Fibroblast of skin of right biceps (primary cell): ENCODE data around the gene PHC2.
A peak's percentile ranks its signal among the peaks of the same experiment; 100 is the strongest.

ENCODE experiments used
- DNase-seq: peaks from one replicate; pipeline ENCODE4 v3.0.0-alpha.2; 2013

Gene PHC2

DNA sequence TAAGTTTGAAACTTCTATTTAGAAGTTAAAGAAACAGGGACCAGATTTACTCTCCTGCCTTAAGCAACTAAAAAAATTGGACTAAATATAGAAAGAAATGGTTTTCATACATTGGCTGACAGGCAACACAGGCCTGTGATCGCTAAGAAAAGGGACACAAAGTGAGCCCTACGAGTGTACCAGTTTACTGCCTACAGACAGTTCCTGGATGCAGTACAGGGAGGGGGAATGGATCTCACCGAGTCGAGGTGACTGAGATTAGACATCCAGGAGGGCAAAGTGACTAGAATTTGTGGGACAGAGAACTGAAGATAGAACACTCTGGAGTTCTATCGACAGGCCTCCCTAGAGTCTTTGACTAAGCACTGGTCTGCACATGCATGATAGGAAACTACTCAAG is 16.0 kb downstream of the PHC2 start:
- no peak for DNase-seq

- DNase-seq = peak; percentile 97
Measured at GRCh38 chr1:33410091-33410701, 20.7 kb downstream of the PHC2 start.

GRCh38 chr1:33408093-33408436 is 22.8 kb downstream of the PHC2 start:
- DNase-seq = peak; percentile 45

- DNase-seq = no peak
Measured at GRCh38 chr1:33407352-33408092, 23.4 kb downstream of the PHC2 start.

DNA sequence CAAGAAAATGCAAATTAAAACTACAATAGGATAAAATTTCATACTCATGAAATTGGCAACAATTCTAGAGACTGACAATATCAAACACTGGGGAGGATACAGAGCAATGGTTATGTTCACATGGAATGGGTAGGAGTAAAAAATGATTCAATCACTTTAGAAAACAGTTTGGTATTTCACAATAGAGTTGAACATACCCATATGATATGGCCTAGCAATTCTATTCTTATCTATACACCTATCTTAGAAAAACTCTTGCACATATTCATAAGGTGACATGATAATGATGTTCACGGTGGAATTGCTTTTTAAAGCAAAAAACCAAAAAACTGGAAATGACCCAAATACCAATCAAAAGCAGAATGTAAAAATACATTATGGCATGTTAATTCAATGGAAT is 28.7 kb downstream of the PHC2 start:
- no peak for DNase-seq

GRCh38 chr1:33401471-33401870 is 29.4 kb downstream of the PHC2 start:
- DNase-seq = no peak

DNA sequence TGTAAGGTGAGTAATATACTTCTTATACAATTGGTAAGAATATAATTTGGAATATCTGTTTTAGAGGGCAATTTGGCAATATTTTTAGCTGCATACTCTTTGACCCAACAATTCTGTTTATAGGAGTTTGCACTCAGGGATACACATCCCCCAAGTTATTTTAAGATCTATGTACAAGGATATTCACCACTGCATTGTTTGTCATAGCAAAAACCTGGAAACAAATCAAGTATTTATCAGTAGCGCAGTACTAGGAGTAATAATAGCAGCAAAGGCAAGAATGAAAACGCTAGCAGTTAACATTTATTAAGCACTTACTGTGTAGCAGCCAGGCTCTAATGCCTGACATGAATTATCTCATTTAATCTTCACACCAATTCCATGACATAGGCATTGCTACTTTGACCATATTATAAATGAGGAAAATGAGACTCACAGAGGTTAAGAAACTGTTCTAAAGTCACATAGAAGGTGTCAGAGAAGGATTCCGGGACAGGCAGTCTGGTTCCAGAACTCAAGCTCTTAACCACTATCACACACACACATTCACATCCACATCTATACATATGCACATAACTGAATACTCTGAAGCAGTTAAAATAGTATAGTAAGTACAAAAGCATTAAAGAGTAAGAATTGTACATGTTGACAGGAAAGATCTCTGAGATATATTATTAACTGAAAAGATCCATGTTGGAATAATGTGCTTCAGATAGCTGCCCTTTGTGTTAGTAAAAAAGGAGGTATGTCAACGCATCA is 30.6 kb downstream of the PHC2 start:
- no peak for DNase-seq

DNA sequence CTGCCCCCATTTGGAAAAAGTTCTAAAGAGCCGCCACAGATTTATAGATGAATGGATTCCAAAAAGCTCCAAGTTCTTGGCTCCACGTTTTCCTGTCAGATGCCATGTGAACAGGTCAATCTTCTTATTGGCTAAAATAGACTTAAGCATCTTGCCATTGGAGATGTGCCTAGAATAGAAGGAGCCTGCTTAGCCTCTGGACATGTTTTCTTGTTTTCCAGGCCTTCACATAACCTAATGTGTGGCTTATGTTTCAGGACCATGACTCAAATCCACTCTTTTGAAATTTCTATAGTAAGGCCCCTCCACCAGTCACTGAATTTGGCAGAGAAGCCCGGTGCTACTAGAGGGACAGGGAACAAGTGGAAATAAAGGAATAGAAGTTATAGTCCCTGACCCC is 31.5 kb downstream of the PHC2 start:
- no peak for DNase-seq

DNA sequence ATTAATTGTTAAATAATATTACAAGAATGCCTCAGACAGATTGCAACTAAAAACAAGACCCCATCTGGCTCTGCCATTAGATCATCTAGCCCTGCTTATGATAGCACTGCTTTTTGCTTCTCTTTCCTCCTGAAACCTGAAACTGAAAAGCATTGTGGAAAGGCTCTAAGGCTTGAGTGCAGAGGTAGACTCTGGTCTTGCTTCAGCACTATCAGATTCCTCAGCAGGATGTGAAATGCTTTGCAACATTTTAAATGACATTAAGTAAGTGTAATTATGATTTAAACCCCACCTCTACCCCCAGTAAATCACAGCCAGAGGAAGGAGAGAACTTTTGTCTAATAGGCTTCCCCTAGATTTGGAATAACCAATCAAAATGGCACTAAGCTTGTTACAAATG is 32.9 kb downstream of the PHC2 start:
- DNase-seq = no peak

DNA sequence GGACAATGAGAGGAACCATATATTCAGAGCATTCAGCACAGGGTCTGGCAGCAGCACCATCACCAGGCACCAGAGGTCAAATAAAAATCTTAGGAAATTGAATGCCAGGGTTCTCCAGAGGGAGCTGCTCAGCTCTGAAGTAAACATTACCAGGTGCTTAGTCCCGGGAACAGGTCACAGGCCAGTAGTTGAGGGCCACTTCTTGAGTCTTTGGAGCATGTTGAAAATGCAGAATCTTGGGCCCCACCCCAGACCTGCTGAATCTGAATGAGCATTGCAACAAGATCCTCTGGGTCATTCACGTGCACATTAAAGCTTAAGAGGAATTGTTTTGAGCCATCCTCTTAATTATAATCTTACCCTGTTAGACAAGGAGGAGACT is 33.8 kb downstream of the PHC2 start:
- no peak for DNase-seq

DNA sequence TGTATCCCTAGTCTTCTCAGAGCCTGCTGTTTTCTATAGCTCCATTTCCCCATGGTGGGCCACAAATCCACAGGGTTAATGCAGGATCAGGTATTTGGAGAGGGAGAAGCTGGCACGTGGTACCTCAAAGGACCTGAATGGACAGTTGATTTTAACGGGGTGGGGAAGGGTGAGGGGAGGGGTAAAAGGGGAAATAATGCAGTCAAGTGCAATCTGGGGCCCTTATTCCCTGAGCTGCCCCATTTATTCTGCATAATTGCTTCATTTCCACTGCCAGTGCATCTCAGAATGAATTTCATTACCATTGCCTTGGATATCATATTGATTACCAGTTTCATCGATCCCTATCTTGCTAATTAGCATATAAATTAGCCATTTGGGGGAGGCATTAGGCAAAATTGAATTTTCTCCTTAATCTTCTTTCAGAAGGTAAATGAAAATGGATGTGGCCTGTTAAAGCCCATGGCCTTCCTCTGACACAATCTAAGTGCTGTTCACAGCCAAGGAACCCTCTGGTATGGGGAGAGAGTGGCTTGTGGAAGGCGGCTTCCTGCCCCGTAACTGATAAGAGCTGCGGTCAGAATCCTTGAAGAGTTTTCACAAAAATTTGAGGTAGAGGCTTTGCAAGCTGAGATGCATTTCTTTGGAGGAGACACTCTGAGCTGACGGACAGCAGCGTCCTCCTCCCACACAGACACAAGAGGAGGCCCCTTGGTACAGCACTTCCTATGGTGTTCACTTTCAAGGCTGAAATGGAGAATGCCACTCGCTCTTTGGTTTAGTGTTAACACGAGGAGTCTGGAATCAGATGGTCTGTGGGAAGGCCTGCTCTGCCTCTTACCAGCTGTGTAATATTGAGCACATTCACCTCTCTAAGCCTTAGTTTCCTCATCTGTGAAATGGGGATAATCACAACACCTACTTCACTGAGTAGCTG is 34.4 kb downstream of the PHC2 start:
- no peak for DNase-seq

DNA sequence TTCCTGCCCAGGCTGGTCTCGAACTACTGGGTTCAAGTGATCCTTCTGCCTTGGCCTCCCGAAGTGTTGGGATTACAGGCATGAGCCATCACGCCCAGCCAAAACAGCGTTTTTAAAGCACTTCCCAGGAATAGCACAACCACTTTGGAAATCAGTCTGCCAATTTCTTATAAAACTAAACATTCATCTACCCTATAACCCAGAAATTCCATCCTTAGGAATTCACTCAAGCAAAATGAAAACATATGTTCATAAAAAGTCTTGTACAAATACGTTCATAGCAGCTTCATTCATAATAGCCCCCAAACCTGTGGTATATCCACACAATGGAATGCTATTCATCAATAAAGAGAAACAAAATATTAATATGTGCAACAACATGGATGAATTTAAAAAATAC is 36.1 kb downstream of the PHC2 start:
- DNase-seq = peak; percentile 76

DNA sequence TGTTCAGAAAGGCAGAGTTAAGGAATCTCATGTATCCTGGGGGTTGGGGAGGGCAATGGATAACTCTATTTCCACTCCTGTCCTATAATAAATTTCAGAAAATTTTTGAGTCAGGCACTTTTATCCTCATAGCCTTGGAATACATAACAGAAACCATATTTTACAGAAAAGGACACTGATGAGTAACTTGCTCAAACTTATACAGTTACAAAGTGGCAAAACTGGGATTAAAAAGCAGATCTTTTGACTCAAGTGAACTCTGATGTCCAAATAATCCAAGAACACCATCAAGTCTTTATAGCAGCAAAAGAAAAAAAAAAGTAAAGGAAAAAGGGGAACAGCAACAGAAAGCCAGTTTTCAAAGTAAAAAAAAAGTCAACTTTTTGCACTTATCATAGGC is 36.9 kb downstream of the PHC2 start:
- DNase-seq = no peak

DNA sequence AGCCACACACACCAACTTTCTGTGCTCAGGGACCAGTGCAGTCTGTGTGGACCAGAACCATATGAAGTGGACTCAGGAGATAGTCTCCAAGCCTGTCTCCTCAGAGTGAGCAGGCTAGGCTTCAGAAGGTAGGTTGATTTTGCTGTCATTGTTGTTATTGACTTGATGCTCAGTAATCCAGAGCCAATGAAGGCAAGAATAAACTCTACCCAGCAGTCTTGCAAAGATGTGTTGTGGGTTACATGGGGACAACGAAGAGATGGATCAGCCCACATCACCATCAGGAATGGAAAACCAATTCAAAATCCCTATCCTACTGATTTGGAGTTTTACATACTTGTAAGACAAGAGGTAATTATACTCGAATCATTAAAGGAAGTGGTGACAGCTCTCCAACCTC is 37.4 kb downstream of the PHC2 start:
- no peak for DNase-seq

DNA sequence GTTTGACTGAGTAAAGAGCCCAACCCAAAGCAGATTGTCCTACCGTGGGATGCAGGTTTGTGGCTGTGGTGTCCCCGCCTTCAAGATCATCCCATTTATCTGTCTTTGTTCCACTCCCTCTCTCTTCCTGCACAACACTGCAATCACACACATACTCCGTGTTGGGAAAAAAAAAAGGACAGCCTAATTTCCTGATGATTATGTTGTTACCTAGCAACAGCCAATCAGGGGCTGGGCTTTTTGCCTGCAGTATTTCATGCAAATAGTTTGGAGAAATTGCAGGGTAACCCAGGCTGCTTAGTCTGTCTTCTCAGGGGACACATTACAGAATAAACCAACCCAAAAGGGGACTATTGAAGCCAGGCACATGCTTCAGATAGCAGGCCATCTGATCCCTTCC is 38.3 kb downstream of the PHC2 start:
- peak; percentile 60 for DNase-seq

GRCh38 chr1:33392206-33392605 is 38.7 kb downstream of the PHC2 start:
- no peak for DNase-seq

- no peak for DNase-seq
Measured at GRCh38 chr1:33391343-33392078, 39.4 kb downstream of the PHC2 start.

GRCh38 chr1:33390542-33390941 is 40.4 kb downstream of the PHC2 start:
- DNase-seq = peak; percentile 86

- peak; percentile 78 for DNase-seq
Measured at GRCh38 chr1:33388805-33389771, 41.8 kb downstream of the PHC2 start.

DNA sequence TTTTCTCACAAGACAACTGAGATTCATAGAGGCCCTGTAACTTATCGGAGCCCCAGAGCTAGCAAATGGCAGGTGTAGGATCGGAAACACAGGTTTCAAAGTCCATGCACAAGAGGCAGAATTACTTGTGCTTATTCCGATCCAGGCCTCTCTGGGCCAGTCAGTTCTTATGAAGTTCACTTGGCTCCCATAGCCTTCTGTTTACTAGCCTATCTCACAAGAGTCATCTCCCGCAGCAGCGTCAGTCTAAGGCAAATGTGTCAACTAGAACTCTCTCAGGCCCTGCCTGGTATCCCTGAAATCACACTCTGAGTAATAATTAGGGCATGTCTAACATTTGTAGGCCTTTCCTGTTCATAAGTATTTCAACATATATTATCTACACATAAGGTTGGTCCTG is 43.3 kb downstream of the PHC2 start:
- peak; percentile 86 for DNase-seq

- no peak for DNase-seq
Measured at GRCh38 chr1:33385251-33385650, 45.6 kb downstream of the PHC2 start.
